Mucosa of descending colon (tissue), 3 donors: Measurements from ENCODE around the gene SPOCK1. TPM values are rescaled to one million over a fixed set of nuclear protein-coding genes. Genes with fewer than 3 reads are reported as not detected.

Experiments used
- ATAC-seq: fragments of 200-7000 bp; cut with Tn5 transposase; one replicate; pipeline ENCODE4 v1.9.1; 2020; ENCODE audit warnings: mild to moderate bottlenecking, moderate library complexity
- DNase-seq, 3 donors: peaks; one replicate each; pipeline ENCODE4 v3.0.0-alpha.2; 2020
- H3K36me3 ChIP-seq: fragments of 200-600 bp; one replicate; pipeline ENCODE4 v1.8.0; 2021; ENCODE audit warnings: low read depth, mild to moderate bottlenecking
- H3K4me1 ChIP-seq: fragments of 200-600 bp; one replicate; pipeline ENCODE4 v1.8.0; 2021; ENCODE audit warnings: low read depth, mild to moderate bottlenecking
- H3K4me3 ChIP-seq: fragments of 200-600 bp; one replicate; pipeline ENCODE4 v1.8.0; 2021; ENCODE audit warnings: mild to moderate bottlenecking
- H3K9me3 ChIP-seq: fragments of 200-600 bp; one replicate; pipeline ENCODE4 v1.8.0; 2021; ENCODE audit warnings: mild to moderate bottlenecking
- intact Hi-C, 2 donors: fragments of 100-400 bp; cut with DNase I in 1 of 2; cut with micrococcal nuclease in 1 of 2; formaldehyde crosslinking; loops; one replicate each; pipeline versions ENCODE4 v1.11.0 to v1.11.1; 2022; cut with DNase I, micrococcal nuclease
- total RNA-seq, 3 donors: library from RNA; stranded (reverse); fragmentation: NEBNext Ultra II Directional in 2 of 3; extraction: Animal tissue kit (Norgen Biotek cat#: 25700) in 2 of 3; gene quantifications; one replicate each; pipeline versions ENCODE4 v1.2.1 to v1.2.4, GENCODE V29; 2021 to 2023
- TF ChIP-seq, protein P1 (sequence below): fragments of 200-600 bp; IDR thresholded peaks from one replicate; pipeline ENCODE4 v1.8.0; 2022; ENCODE audit warnings: antibody characterized with exemption, mild to moderate bottlenecking
- donor health status: DM: no; HTN: no; CAD: no; lungs with moderate emphysema.
- donor health status: DM: no; HTN: no; CAD: no.
- donor health status: DM: no; HTN: yes; CAD: no.

Gene SPOCK1
- total RNA-seq, 3 donors from 2014 or later = 1.8 to 55.5 (median 7.9) TPM

GRCh38 chr5:137272831-137273230, 226.3 kb downstream of the SPOCK1 start:
- no peak for ATAC-seq
- no peak overlapping the region for H3K4me3 ChIP-seq
- intact Hi-C loops = no loop called here
- no peaks in the 10 kb centered on the region for H3K9me3 ChIP-seq
- DNase-seq = no peak
- TF ChIP-seq, protein P1, sequence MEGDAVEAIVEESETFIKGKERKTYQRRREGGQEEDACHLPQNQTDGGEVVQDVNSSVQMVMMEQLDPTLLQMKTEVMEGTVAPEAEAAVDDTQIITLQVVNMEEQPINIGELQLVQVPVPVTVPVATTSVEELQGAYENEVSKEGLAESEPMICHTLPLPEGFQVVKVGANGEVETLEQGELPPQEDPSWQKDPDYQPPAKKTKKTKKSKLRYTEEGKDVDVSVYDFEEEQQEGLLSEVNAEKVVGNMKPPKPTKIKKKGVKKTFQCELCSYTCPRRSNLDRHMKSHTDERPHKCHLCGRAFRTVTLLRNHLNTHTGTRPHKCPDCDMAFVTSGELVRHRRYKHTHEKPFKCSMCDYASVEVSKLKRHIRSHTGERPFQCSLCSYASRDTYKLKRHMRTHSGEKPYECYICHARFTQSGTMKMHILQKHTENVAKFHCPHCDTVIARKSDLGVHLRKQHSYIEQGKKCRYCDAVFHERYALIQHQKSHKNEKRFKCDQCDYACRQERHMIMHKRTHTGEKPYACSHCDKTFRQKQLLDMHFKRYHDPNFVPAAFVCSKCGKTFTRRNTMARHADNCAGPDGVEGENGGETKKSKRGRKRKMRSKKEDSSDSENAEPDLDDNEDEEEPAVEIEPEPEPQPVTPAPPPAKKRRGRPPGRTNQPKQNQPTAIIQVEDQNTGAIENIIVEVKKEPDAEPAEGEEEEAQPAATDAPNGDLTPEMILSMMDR = no peak
- H3K4me1 ChIP-seq = no peaks in the 10 kb centered on the region
- H3K36me3 ChIP-seq = no peaks in the 10 kb centered on the region

GRCh38 chr5:137269946-137270345, 229.2 kb downstream of the SPOCK1 start:
- intact Hi-C loops = no loop called here
- Histone ChIP-seq H3K9me3 (no peaks in the 10 kb centered on the region), H3K36me3 (no peaks in the 10 kb centered on the region), H3K4me1 (no peaks in the 10 kb centered on the region), H3K4me3 (no peak overlapping the region)
- DNase-seq = no peak
- TF ChIP-seq, protein P1 = no peak
- ATAC-seq = no peak

DNA sequence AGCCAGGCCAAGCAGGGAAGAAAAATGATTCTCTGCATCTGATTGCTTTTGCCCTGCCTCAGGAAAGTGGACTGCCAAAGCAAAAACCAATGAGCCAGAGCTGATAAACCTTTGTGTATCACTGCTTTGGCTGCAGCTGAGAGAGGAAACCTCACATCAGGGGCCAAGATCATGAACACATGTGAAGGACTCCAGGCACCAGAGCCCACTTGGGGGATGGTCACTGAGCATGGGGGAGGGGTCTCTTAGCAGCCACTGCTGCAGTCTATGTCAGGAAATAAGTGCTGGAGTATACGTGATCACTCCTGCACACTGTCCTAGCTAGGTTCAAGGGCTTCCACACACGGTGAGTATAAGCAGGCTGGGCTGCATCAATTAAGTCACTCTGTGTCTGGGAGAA, 229.9 kb downstream of the SPOCK1 start:
- Histone ChIP-seq H3K36me3 (no peaks in the 10 kb centered on the region), H3K4me3 (no peak overlapping the region), H3K9me3 (no peaks in the 10 kb centered on the region), H3K4me1 (no peaks in the 10 kb centered on the region)
- DNase-seq (no peak), ATAC-seq (no peak)
- TF ChIP-seq, protein P1 = no peak
- intact Hi-C loops = no loop called here

- Histone ChIP-seq H3K9me3 (no peaks in the 10 kb centered on the region), H3K4me3 (no peak overlapping the region), H3K36me3 (no peaks in the 10 kb centered on the region), H3K4me1 (no peaks in the 10 kb centered on the region)
- TF ChIP-seq, protein P1 = no peak
- DNase-seq (no peak), ATAC-seq (no peak)
- intact Hi-C loops = no loop called here
These were observed 230.5 kb downstream of the SPOCK1 start for GRCh38 chr5:137268646-137269045.

GRCh38 chr5:137266186-137266585, 232.9 kb downstream of the SPOCK1 start:
- no peak for ATAC-seq
- no peaks in the 10 kb centered on the region for H3K36me3 ChIP-seq
- TF ChIP-seq, protein P1 = no peak
- H3K4me3 ChIP-seq = no peak overlapping the region
- no peak for DNase-seq
- no peaks in the 10 kb centered on the region for H3K9me3 ChIP-seq
- H3K4me1 ChIP-seq = no peaks in the 10 kb centered on the region
- intact Hi-C loops = no loop called here

DNA sequence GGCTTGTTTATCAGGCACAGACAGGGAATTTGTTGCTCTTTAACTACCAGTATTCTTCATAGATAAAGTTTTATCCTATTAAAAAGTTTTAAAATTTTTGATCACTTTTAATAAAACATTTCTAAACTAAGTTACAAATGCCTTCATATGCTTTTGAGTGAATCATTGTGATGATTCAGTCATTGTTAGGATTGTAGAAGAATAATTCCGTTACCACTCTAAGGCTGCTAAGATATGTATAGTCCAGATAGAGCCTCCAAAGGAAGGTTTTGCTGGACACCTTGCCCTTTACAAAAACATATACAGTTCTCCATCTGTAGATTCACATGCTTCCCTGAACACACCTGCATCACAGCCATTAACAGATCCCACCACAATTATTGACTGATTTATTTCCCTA, 233.7 kb downstream of the SPOCK1 start:
- no peak for DNase-seq
- Histone ChIP-seq H3K9me3 (no peaks in the 10 kb centered on the region), H3K36me3 (no peaks in the 10 kb centered on the region), H3K4me3 (no peak overlapping the region), H3K4me1 (no peaks in the 10 kb centered on the region)
- ATAC-seq = no peak
- intact Hi-C loops = no loop called here
- TF ChIP-seq, protein P1 = no peak
